Left lung (tissue), 10 donors: Measurements from ENCODE around the gene UBE2K. TPM values are rescaled to one million over a fixed set of nuclear protein-coding genes. Genes with fewer than 3 reads are reported as not detected.
A peak's percentile ranks its signal among the peaks of the same experiment; 100 is the strongest.

ENCODE experiments used
- ATAC-seq: fragments of 200-7000 bp; cut with Tn5 transposase; one replicate; pipeline ENCODE4 v1.9.1; 2020; ENCODE audit warnings: moderate library complexity
- DNase-seq, 4 donors: peaks; one replicate each; pipeline ENCODE4 v3.0.0-alpha.2; 2013 to 2020
- H3K27ac ChIP-seq, 2 donors: fragments of 200-600 bp; sonication (generic) in 1 of 2; one replicate each; pipeline versions ENCODE4 v1.5.0 to v1.8.0; 2020 to 2021
- H3K27me3 ChIP-seq, 2 donors: fragments of 200-600 bp; sonication (generic) in 1 of 2; one replicate each; pipeline versions ENCODE4 v1.5.0 to v1.8.0; 2020 to 2021
- H3K36me3 ChIP-seq, 2 donors: fragments of 200-600 bp; sonication (generic) in 1 of 2; one replicate each; pipeline versions ENCODE4 v1.5.0 to v1.8.0; 2020 to 2021
- H3K4me1 ChIP-seq, 2 donors: fragments of 200-600 bp; one replicate each; pipeline ENCODE4 v1.8.0; 2021
- H3K4me3 ChIP-seq, 2 donors: fragments of 200-600 bp; sonication (generic) in 1 of 2; one replicate each; pipeline versions ENCODE4 v1.5.0 to v1.8.0; 2020 to 2021; ENCODE audit warnings: mild to moderate bottlenecking in 1 of 2
- H3K9me3 ChIP-seq, 2 donors: fragments of 200-600 bp; sonication (generic) in 1 of 2; one replicate each; pipeline versions ENCODE4 v1.5.0 to v1.8.0; 2020 to 2021
- CTCF ChIP-seq, 2 donors: fragments of 200-600 bp; sonication (generic) in 1 of 2; IDR thresholded peaks; one replicate each; pipeline versions ENCODE4 v1.5.0 to v1.8.0; 2021; ENCODE audit warnings: antibody characterized with exemption in 2 of 2
- intact Hi-C, 2 donors: fragments of 100-400 bp; cut with DNase I; formaldehyde crosslinking; loops; one replicate each; pipeline versions ENCODE4 v1.11.2 to v1.14.2; 2022
- polyA plus RNA-seq, 6 donors: library from polyadenylated mRNA; unstranded; fragments of 120-200 nt; gene quantifications; one replicate each; pipeline ENCODE4 v1.2.1, GENCODE V29; 2013; ENCODE audit not compliant: insufficient read length in 6 of 6
- total RNA-seq, 2 donors: library from RNA; stranded (reverse); fragmentation: NEBNext Ultra II Directional; extraction: Animal tissue kit (Norgen Biotek cat#: 25700); gene quantifications; one replicate each; pipeline ENCODE4 v1.2.1, GENCODE V29; 2021
- donor health status: DM: no; HTN: yes; CAD: no.
- donor health status: DM: no; HTN: no; CAD: no.

Gene UBE2K
- total and polyA plus RNA-seq, 8 donors = 54.5 to 87.4 (median 75.9) TPM

DNA sequence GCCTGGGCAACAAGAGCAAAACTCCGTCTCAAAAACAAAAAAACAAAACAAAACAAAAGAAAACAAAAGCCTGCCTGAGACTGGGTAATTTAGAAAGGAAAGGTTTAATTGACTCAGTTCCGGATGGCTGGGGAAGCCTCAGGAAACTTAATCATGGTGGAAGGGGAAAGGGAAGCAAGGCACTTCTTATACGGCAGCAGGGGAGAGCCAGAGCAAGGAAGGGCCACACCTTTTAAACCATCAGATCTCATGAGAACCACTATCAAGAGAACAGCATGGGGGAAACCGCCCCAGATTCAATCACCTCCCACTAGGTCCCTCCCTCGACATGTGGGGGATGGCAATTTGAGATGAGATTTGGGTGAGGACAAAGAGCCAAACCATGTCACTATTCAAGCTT, 122.2 kb downstream of the UBE2K start:
- no peak for ATAC-seq
- H3K9me3 ChIP-seq = no peaks in the 10 kb centered on the region
- no peak overlapping the region for H3K4me3 ChIP-seq
- intact Hi-C loops = no loop called here
- no peaks in the 10 kb centered on the region for H3K4me1 ChIP-seq
- TF ChIP-seq CTCF (IDR thresholded peaks at IDR 0.05) = no peak
- DNase-seq = no peak
- no peak overlapping the region for H3K27ac ChIP-seq
- peaks cover 0 to 6% of the 10 kb centered on the region in 2 donors for H3K36me3 ChIP-seq
- no peaks in the 10 kb centered on the region for H3K27me3 ChIP-seq

GRCh38 chr4:39821951-39822350, 124.0 kb downstream of the UBE2K start:
- intact Hi-C loops = no loop called here
- TF ChIP-seq CTCF (IDR thresholded peaks at IDR 0.05) = no peak
- Histone ChIP-seq H3K9me3 (no peaks in the 10 kb centered on the region), H3K4me1 (peaks cover 0 to 7% of the 10 kb centered on the region in 2 donors), H3K36me3 (peaks cover 0 to 15% of the 10 kb centered on the region in 2 donors), H3K27ac (no peak overlapping the region), H3K27me3 (no peaks in the 10 kb centered on the region), H3K4me3 (no peak overlapping the region)
- ATAC-seq (no peak), DNase-seq (no peak)

- Histone ChIP-seq H3K4me1 (peaks cover 0 to 7% of the 10 kb centered on the region in 2 donors), H3K36me3 (peaks cover 0 to 22% of the 10 kb centered on the region in 2 donors), H3K27me3 (no peaks in the 10 kb centered on the region), H3K27ac (no peak overlapping the region), H3K4me3 (no peak overlapping the region), H3K9me3 (no peaks in the 10 kb centered on the region)
- intact Hi-C loops = no loop called here
- ATAC-seq (no peak), DNase-seq (no peak)
- TF ChIP-seq CTCF (IDR thresholded peaks at IDR 0.05) = no peak
Observed at GRCh38 chr4:39822662-39823061, 124.7 kb downstream of the UBE2K start.

GRCh38 chr4:39823191-39823590, 125.3 kb downstream of the UBE2K start:
- ATAC-seq (no peak), DNase-seq (peak in 1 of 4 donors; percentile 7)
- no peaks in the 10 kb centered on the region for H3K9me3 ChIP-seq
- no peak overlapping the region for H3K27ac ChIP-seq
- intact Hi-C loops = no loop called here
- peaks cover 0 to 26% of the 10 kb centered on the region in 2 donors for H3K36me3 ChIP-seq
- TF ChIP-seq CTCF (IDR thresholded peaks at IDR 0.05) = no peak
- no peak overlapping the region for H3K4me3 ChIP-seq
- no peaks in the 10 kb centered on the region for H3K27me3 ChIP-seq
- H3K4me1 ChIP-seq = peaks cover 0 to 7% of the 10 kb centered on the region in 2 donors

DNA sequence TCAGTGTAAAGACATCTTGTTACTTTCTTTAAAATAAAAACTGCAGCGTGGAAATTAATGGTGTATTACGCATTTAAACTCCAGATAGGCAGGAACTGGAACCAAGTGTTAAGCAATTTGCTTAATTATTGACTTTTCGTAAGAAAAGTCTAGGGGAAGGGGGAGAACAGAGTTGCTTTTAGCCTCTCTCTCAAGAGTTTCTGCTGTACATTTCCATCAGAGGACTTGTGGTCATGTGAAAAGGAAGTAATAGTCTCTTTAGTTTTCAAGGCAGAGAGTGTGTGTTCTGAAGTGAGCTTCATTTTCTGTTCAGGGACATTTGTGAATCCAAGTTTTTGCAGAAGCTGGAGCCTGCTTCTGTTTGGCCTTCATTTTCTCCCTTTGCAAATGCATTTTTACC, 127.2 kb downstream of the UBE2K start:
- DNase-seq = peak in 1 of 4 donors; percentile 31
- ATAC-seq = peak; percentile 73
- Histone ChIP-seq H3K27ac (peak overlapping the region; percentile 1 to 21), H3K4me3 (no peak overlapping the region), H3K36me3 (peaks cover 0 to 45% of the 10 kb centered on the region in 2 donors), H3K27me3 (no peaks in the 10 kb centered on the region), H3K9me3 (no peaks in the 10 kb centered on the region), H3K4me1 (peaks cover 0 to 7% of the 10 kb centered on the region in 2 donors)
- TF ChIP-seq CTCF (IDR thresholded peaks at IDR 0.05) = no peak
- intact Hi-C loops = no loop called here
